HG03342 (cell line): Measurements from ENCODE around the gene BDNF.
"Not testable (repeated sequence)": the region's sequence is repeated elsewhere in the genome, so short reads cannot be mapped to it uniquely, and the experiment has no call there.

Experiments
- ATAC-seq: cut with Tn5 transposase; IDR thresholded peaks from one replicate; pipeline ENCODE4 v1.9.1; 2021; ENCODE audit warnings: mild to moderate bottlenecking, moderate library complexity; ENCODE audit not compliant: unreplicated experiment

Gene BDNF

GRCh38 chr11:27672836-27673464 is 27.3 kb downstream of the BDNF start:
- ATAC-seq, result no peak

- not testable (repeated sequence) for ATAC-seq
These were observed 34.6 kb downstream of the BDNF start for GRCh38 chr11:27665508-27666101.

- no peak for ATAC-seq
These were observed 36.9 kb downstream of the BDNF start for GRCh38 chr11:27663326-27663725.

GRCh38 chr11:27660171-27660570 is 40.1 kb downstream of the BDNF start:
- no peak for ATAC-seq

GRCh38 chr11:27658535-27659236 is 41.6 kb downstream of the BDNF start:
- no peak for ATAC-seq

- no peak for ATAC-seq
These were observed 43.3 kb downstream of the BDNF start for GRCh38 chr11:27656806-27657483.

GRCh38 chr11:27656320-27656719 is 43.9 kb downstream of the BDNF start:
- no peak for ATAC-seq

- ATAC-seq, result no peak
These were observed 46.1 kb downstream of the BDNF start for GRCh38 chr11:27653990-27654758.

GRCh38 chr11:27651711-27652110 is 48.5 kb downstream of the BDNF start:
- ATAC-seq, result no peak

GRCh38 chr11:27650988-27651387 is 49.3 kb downstream of the BDNF start:
- ATAC-seq, result no peak

GRCh38 chr11:27649800-27650199 is 50.5 kb downstream of the BDNF start:
- ATAC-seq, result no peak

- no peak for ATAC-seq
These were observed 51.4 kb downstream of the BDNF start for GRCh38 chr11:27648840-27649239.

- ATAC-seq, result no peak
These were observed 54.0 kb downstream of the BDNF start for GRCh38 chr11:27646051-27646818.

GRCh38 chr11:27642954-27643353 is 57.3 kb downstream of the BDNF start:
- ATAC-seq, result no peak

- no peak for ATAC-seq
These were observed 59.3 kb downstream of the BDNF start for GRCh38 chr11:27640954-27641353.

- no peak for ATAC-seq
These were observed 64.7 kb downstream of the BDNF start for GRCh38 chr11:27635567-27636037.

GRCh38 chr11:27634776-27635175 is 65.5 kb downstream of the BDNF start:
- ATAC-seq, result not testable (repeated sequence)

GRCh38 chr11:27634282-27634681 is 66.0 kb downstream of the BDNF start:
- not testable (repeated sequence) for ATAC-seq

GRCh38 chr11:27629023-27629422 is 71.2 kb downstream of the BDNF start:
- not testable (repeated sequence) for ATAC-seq

GRCh38 chr11:27627979-27628378 is 72.3 kb downstream of the BDNF start:
- ATAC-seq, result no peak
